GM10266 (cell line): ENCODE measurements around the gene SORCS3.
A peak's percentile ranks its signal among the peaks of the same experiment; 100 is the strongest.

Experiments used
- DNase-seq: peaks from one replicate; pipeline ENCODE4 v3.0.0; 2012; ENCODE audit errors: extremely low spot score
- CTCF ChIP-seq: IDR thresholded peaks from 2 replicates; pipeline ENCODE4 v1.5.1; 2012; ENCODE audit warnings: mild to moderate bottlenecking, low read depth; ENCODE audit not compliant: control insufficient read depth, insufficient read depth; ENCODE audit errors: missing control alignments

The SORCS3 gene

GRCh38 chr10:104824380-104825006, 183.4 kb downstream of the SORCS3 start:
- no peak for TF ChIP-seq CTCF
- peak; percentile 12 for DNase-seq

DNA sequence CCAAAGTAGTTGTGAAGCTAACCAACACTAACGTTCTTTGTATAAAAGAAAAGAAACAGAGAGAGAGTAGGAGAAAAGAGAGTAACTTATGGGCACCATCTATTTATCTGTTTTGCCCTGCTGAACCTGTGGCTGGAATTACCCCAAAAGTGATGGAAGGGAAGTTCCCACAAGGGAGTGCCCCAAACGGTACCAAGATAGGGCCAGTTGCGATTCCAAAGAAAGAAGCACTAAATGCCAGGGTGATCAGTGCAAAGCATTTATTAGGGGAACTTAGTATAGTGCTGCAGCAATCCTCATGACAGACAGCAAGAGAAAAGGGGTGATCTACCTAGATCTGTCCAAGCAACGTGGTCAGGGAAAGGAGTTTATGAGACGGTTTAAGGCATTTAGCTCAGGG, 190.2 kb downstream of the SORCS3 start:
- no peak for DNase-seq

GRCh38 chr10:104834580-104834979, 193.5 kb downstream of the SORCS3 start:
- TF ChIP-seq CTCF: no peak
- no peak for DNase-seq

More for the DNA sequence above, 190.2 kb downstream of the SORCS3 start:
- TF ChIP-seq CTCF: no peak

- TF ChIP-seq CTCF: no peak
- DNase-seq: no peak
Measured at GRCh38 chr10:104835422-104835821, 194.3 kb downstream of the SORCS3 start.

- no peak for DNase-seq
- TF ChIP-seq CTCF: no peak
Measured at GRCh38 chr10:104842704-104843103, 201.6 kb downstream of the SORCS3 start.

DNA sequence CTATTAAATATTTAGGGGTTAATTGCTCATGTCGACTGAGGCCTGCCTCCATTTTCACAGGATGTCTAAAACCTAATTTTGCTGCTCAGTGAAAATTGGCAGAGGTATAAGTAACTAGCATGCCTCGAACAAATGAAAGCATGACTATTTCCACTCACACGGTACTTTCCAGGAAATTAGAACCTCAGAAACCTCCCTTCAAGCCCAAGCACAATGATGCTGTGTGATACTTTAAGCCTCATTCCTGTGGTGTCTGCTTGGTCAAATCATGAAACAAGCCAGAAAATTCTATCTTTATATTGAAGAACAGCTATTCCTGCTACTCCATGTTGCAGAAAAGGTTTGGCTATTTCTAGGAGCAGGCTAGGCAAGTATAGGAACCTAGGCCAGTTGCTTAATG, 203.0 kb downstream of the SORCS3 start:
- no peak for TF ChIP-seq CTCF
- DNase-seq: no peak

DNA sequence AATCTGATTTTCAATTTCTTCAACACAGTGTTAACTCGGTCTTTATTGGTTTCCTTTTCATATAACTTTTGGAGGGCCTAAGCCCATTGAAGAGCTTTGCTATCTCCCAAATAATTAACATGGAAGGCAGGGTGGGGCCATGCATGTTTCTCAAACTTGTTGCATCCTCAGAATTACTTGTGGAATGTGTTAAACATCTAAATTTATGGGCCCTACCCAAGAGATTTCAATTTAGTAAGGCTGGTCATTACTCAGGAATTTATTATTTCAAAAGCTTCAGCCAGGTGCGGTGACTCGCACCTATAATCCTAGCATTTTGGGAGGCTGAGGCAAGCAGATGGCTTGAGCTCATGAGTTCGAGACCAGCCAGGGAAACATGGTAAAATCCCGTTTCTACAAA, 208.9 kb downstream of the SORCS3 start:
- no peak for TF ChIP-seq CTCF
- no peak for DNase-seq
